CD4-positive, alpha-beta memory T cell (primary cell): ENCODE results near the gene GTF2B. TPM values are rescaled to one million over a fixed set of nuclear protein-coding genes. Genes with fewer than 3 reads are reported as not detected.
"Not testable (repeated sequence)": the region's sequence is repeated elsewhere in the genome, so short reads cannot be mapped to it uniquely, and the experiment has no call there.

Experiments used
- CTCF ChIA-PET: fragments of 350-600 bp; sonication (Branson Sonifier 250); formaldehyde crosslinking; loops from one replicate; lab custom pipeline; 2021; ENCODE audit warnings: inconsistent platforms; ENCODE audit not compliant: partially characterized antibody; lab: Charles Lee
- POLR2A ChIA-PET: fragments of 350-600 bp; sonication (Branson Sonifier 250); formaldehyde crosslinking; loops from one replicate; lab custom pipeline; 2021; ENCODE audit not compliant: partially characterized antibody; lab: Charles Lee
- DNase-seq, 5 donors: peaks; one replicate each; pipeline versions ENCODE4 v3.0.0 to v3.0.0-alpha.2; 2020 to 2022; ENCODE audit warnings: mixed read lengths in 1 of 5
- H3K27ac ChIP-seq: one replicate; pipeline ENCODE4 v1.7.0; 2013; ENCODE audit warnings: low read depth, low read length
- H3K27me3 ChIP-seq: 2 replicates; pipeline ENCODE4 v1.7.0; 2013; ENCODE audit warnings: mild to moderate bottlenecking, low read length, moderate library complexity; ENCODE audit not compliant: insufficient read depth
- H3K36me3 ChIP-seq: 2 replicates; pipeline ENCODE4 v1.7.0; 2013; ENCODE audit warnings: mild to moderate bottlenecking, low read length, moderate library complexity; ENCODE audit not compliant: insufficient read depth
- H3K4me1 ChIP-seq: 2 replicates; pipeline ENCODE4 v1.7.0; 2013; ENCODE audit warnings: mild to moderate bottlenecking, low read length, moderate library complexity; ENCODE audit not compliant: insufficient read depth
- H3K4me3 ChIP-seq, 2 donors: one replicate each; pipeline ENCODE4 v1.7.0; 2013; ENCODE audit warnings: low read length in 2 of 2, mild to moderate bottlenecking in 1 of 2
- H3K9me3 ChIP-seq, 2 donors: one replicate each; pipeline ENCODE4 v1.7.0; 2013; ENCODE audit warnings: low read length in 2 of 2, control low read depth in 1 of 2; ENCODE audit not compliant: control insufficient read depth in 1 of 2
- H3K27ac Mint-ChIP-seq, 7 donors: one replicate each; pipeline ENCODE4 v1.8.0; 2020 to 2021; ENCODE audit warnings: mixed read lengths in 7 of 7, mild to moderate bottlenecking in 6 of 7, inconsistent platforms in 3 of 7, moderate library complexity in 3 of 7
- H3K27me3 Mint-ChIP-seq, 2 donors: one replicate each; pipeline ENCODE4 v1.8.0; 2020 to 2021; ENCODE audit warnings: mixed read lengths in 2 of 2
- H3K36me3 Mint-ChIP-seq, 2 donors: one replicate each; pipeline ENCODE4 v1.8.0; 2020 to 2021; ENCODE audit warnings: mixed read lengths in 2 of 2, inconsistent platforms in 1 of 2, mild to moderate bottlenecking in 1 of 2
- H3K4me1 Mint-ChIP-seq, 4 donors: one replicate each; pipeline ENCODE4 v1.8.0; 2020 to 2021; ENCODE audit warnings: mixed read lengths in 4 of 4, mild to moderate bottlenecking in 1 of 4
- H3K4me3 Mint-ChIP-seq, 8 donors: one replicate each; pipeline ENCODE4 v1.8.0; 2020 to 2021; ENCODE audit warnings: mixed read lengths in 8 of 8, mild to moderate bottlenecking in 7 of 8, moderate library complexity in 6 of 8, inconsistent platforms in 3 of 8
- H3K9me3 Mint-ChIP-seq, 8 donors: one replicate each; pipeline ENCODE4 v1.8.0; 2020 to 2021; ENCODE audit warnings: mixed read lengths in 8 of 8, mild to moderate bottlenecking in 5 of 8, inconsistent platforms in 3 of 8, moderate library complexity in 1 of 8
- intact Hi-C: fragments of 100-400 bp; cut with micrococcal nuclease; formaldehyde crosslinking; loops from one replicate; pipeline ENCODE4 v1.15.1; 2023
- polyA plus RNA-seq, 2 donors: library from polyadenylated mRNA; unstranded; fragments of 300-500 nt; fragmentation: Illumina TruSeq; gene quantifications; one replicate each; pipeline ENCODE4 v1.2.3, GENCODE V29; 2021
- total RNA-seq, 2 experiments: library from RNA; stranded (reverse); gene quantifications; one replicate each; pipeline ENCODE4 v1.2.3, GENCODE V29; 2021

GTF2B gene
- total and polyA plus RNA-seq, 4 experiments from 2014 or later: 43.9 to 68.5 (median 49.2) TPM

GRCh38 chr1:88923224-88923623 lies 31.9 kb upstream of the GTF2B start:
- H3K9me3 Mint-ChIP-seq: peaks cover 0 to 21% (median 16%) of the 10 kb centered on the region in 8 donors
- H3K4me3 Mint-ChIP-seq: no peak overlapping the region

GRCh38 chr1:88922214-88922613 lies 30.8 kb upstream of the GTF2B start:
- CTCF ChIA-PET: interaction anchor here (0.9 kb wide), 1 partner anchor 12 kb away, joined by 4 read pairs; no protein-coding TSS in a partner anchor
- no peaks in the 10 kb centered on the region for H3K27me3 ChIP-seq
- Mint-ChIP-seq H3K9me3 (peaks cover 0 to 31% (median 26%) of the 10 kb centered on the region in 8 donors), H3K4me1 (no peaks in the 10 kb centered on the region), H3K27me3 (no peaks in the 10 kb centered on the region), H3K36me3 (peaks cover 70 to 86% of the 10 kb centered on the region in 2 donors), H3K27ac (peak overlapping the region in 2 of 7 donors; percentile 18 to 38), H3K4me3 (no peak overlapping the region)
- no peaks in the 10 kb centered on the region for H3K4me1 ChIP-seq
- intact Hi-C loops: no loop called here
- H3K27ac ChIP-seq: no peak overlapping the region
- H3K4me3 ChIP-seq: no peak overlapping the region
- no peak for DNase-seq
- peaks cover 7% of the 10 kb centered on the region for H3K36me3 ChIP-seq
- POLR2A ChIA-PET: no interaction called here
- H3K9me3 ChIP-seq: peaks cover 0 to 16% of the 10 kb centered on the region in 2 donors

More at GRCh38 chr1:88923224-88923623, 31.9 kb upstream of the GTF2B start:
- no peak overlapping the region for H3K4me3 ChIP-seq
- H3K27ac ChIP-seq: no peak overlapping the region
- H3K4me1 Mint-ChIP-seq: no peaks in the 10 kb centered on the region
- H3K27ac Mint-ChIP-seq: no peak overlapping the region
- H3K9me3 ChIP-seq: peaks cover 0 to 6% of the 10 kb centered on the region in 2 donors
- ChIA-PET POLR2A (no interaction called here), CTCF (interaction anchor here (0.9 kb wide), 1 partner anchor 11 kb away, joined by 4 read pairs; no protein-coding TSS in a partner anchor)
- H3K36me3 ChIP-seq: peaks cover 7% of the 10 kb centered on the region
- DNase-seq: no peak
- H3K27me3 Mint-ChIP-seq: no peaks in the 10 kb centered on the region
- H3K27me3 ChIP-seq: no peaks in the 10 kb centered on the region
- H3K4me1 ChIP-seq: no peaks in the 10 kb centered on the region
- intact Hi-C loops: no loop called here
- peaks cover 79 to 88% of the 10 kb centered on the region in 2 donors for H3K36me3 Mint-ChIP-seq

- no peaks in the 10 kb centered on the region for H3K27me3 ChIP-seq
- H3K27ac ChIP-seq: no peak overlapping the region
- no peak overlapping the region for H3K27ac Mint-ChIP-seq
- H3K4me1 ChIP-seq: no peaks in the 10 kb centered on the region
- H3K9me3 Mint-ChIP-seq: peaks cover 0 to 45% (median 39%) of the 10 kb centered on the region in 8 donors
- no peak overlapping the region for H3K4me3 Mint-ChIP-seq
- H3K36me3 Mint-ChIP-seq: peaks cover 66 to 86% of the 10 kb centered on the region in 2 donors
- intact Hi-C loops: no loop called here
- no peak overlapping the region for H3K4me3 ChIP-seq
- peaks cover 7% of the 10 kb centered on the region for H3K36me3 ChIP-seq
- ChIA-PET POLR2A (no interaction called here), CTCF (no interaction called here)
- peaks cover 0 to 1% (median 0%) of the 10 kb centered on the region in 4 donors for H3K4me1 Mint-ChIP-seq
- no peaks in the 10 kb centered on the region for H3K27me3 Mint-ChIP-seq
- peaks cover 0 to 18% of the 10 kb centered on the region in 2 donors for H3K9me3 ChIP-seq
- no peak for DNase-seq
Observed at GRCh38 chr1:88920845-88921244, 29.5 kb upstream of the GTF2B start.

GRCh38 chr1:88917321-88918025 lies 26.1 kb upstream of the GTF2B start:
- ChIA-PET POLR2A (no interaction called here), CTCF (no interaction called here)
- no peak overlapping the region for H3K4me3 ChIP-seq
- no peak overlapping the region for H3K4me3 Mint-ChIP-seq
- no peak for DNase-seq
- H3K27ac Mint-ChIP-seq: no peak overlapping the region
- H3K27ac ChIP-seq: no peak overlapping the region
- peaks cover 0 to 18% of the 10 kb centered on the region in 2 donors for H3K9me3 ChIP-seq
- H3K27me3 ChIP-seq: no peaks in the 10 kb centered on the region
- no peaks in the 10 kb centered on the region for H3K27me3 Mint-ChIP-seq
- intact Hi-C loops: no loop called here
- no peaks in the 10 kb centered on the region for H3K4me1 ChIP-seq
- no peaks in the 10 kb centered on the region for H3K36me3 ChIP-seq
- H3K4me1 Mint-ChIP-seq: peaks cover 0 to 1% (median 0%) of the 10 kb centered on the region in 4 donors
- peaks cover 35 to 58% of the 10 kb centered on the region in 2 donors for H3K36me3 Mint-ChIP-seq
- H3K9me3 Mint-ChIP-seq: peaks cover 0 to 67% (median 54%) of the 10 kb centered on the region in 8 donors

GRCh38 chr1:88916883-88917282 lies 25.5 kb upstream of the GTF2B start:
- Histone ChIP-seq H3K27me3 (no peaks in the 10 kb centered on the region), H3K9me3 (peaks cover 0 to 18% of the 10 kb centered on the region in 2 donors), H3K4me3 (no peak overlapping the region), H3K4me1 (no peaks in the 10 kb centered on the region), H3K36me3 (no peaks in the 10 kb centered on the region), H3K27ac (no peak overlapping the region)
- no peak for DNase-seq
- Mint-ChIP-seq H3K4me1 (peaks cover 0 to 4% (median 3%) of the 10 kb centered on the region in 4 donors), H3K4me3 (no peak overlapping the region), H3K36me3 (peaks cover 30 to 54% of the 10 kb centered on the region in 2 donors), H3K27ac (no peak overlapping the region), H3K27me3 (no peaks in the 10 kb centered on the region), H3K9me3 (peaks cover 0 to 67% (median 53%) of the 10 kb centered on the region in 8 donors)
- intact Hi-C loops: no loop called here
- ChIA-PET CTCF (no interaction called here), POLR2A (no interaction called here)

GRCh38 chr1:88911800-88912199 lies 20.4 kb upstream of the GTF2B start:
- H3K36me3 ChIP-seq, H3K27ac Mint-ChIP-seq, DNase-seq, H3K4me1 Mint-ChIP-seq, H3K4me1 ChIP-seq, H3K4me3 Mint-ChIP-seq, H3K4me3 ChIP-seq, H3K27me3 ChIP-seq, H3K36me3 Mint-ChIP-seq, H3K27me3 Mint-ChIP-seq, intact Hi-C loops, H3K9me3 ChIP-seq, POLR2A ChIA-PET, H3K27ac ChIP-seq: not testable (repeated sequence)
- CTCF ChIA-PET: interaction anchor here (0.8 kb wide), 1 partner anchor 36 kb away, joined by 3 read pairs; no protein-coding TSS in a partner anchor
- H3K9me3 Mint-ChIP-seq: peaks cover 0 to 36% (median 25%) of the 10 kb centered on the region in 8 donors

GRCh38 chr1:88911161-88911560 lies 19.8 kb upstream of the GTF2B start:
- H3K4me3 Mint-ChIP-seq: no peak overlapping the region
- no peaks in the 10 kb centered on the region for H3K27me3 Mint-ChIP-seq
- peaks cover 0 to 4% (median 3%) of the 10 kb centered on the region in 4 donors for H3K4me1 Mint-ChIP-seq
- peaks cover 0 to 30% (median 19%) of the 10 kb centered on the region in 8 donors for H3K9me3 Mint-ChIP-seq
- Histone ChIP-seq H3K27me3 (no peaks in the 10 kb centered on the region), H3K27ac (no peak overlapping the region), H3K9me3 (no peaks in the 10 kb centered on the region), H3K36me3 (no peaks in the 10 kb centered on the region), H3K4me3 (no peak overlapping the region), H3K4me1 (no peaks in the 10 kb centered on the region)
- H3K27ac Mint-ChIP-seq: no peak overlapping the region
- ChIA-PET CTCF (interaction anchor here (0.8 kb wide), 1 partner anchor 35 kb away, joined by 3 read pairs; no protein-coding TSS in a partner anchor), POLR2A (no interaction called here)
- no peak for DNase-seq
- H3K36me3 Mint-ChIP-seq: peaks cover 0 to 6% of the 10 kb centered on the region in 2 donors
- intact Hi-C loops: no loop called here
